HG02610 (cell line): ENCODE data around the gene BSN.
"Not testable (repeated sequence)": the region's sequence is repeated elsewhere in the genome, so short reads cannot be mapped to it uniquely, and the experiment has no call there.

Source experiments
- ATAC-seq: cut with Tn5 transposase; IDR thresholded peaks from one replicate; pipeline ENCODE4 v1.9.1; 2021; ENCODE audit warnings: mild to moderate bottlenecking, moderate library complexity; ENCODE audit not compliant: unreplicated experiment

Gene BSN

DNA sequence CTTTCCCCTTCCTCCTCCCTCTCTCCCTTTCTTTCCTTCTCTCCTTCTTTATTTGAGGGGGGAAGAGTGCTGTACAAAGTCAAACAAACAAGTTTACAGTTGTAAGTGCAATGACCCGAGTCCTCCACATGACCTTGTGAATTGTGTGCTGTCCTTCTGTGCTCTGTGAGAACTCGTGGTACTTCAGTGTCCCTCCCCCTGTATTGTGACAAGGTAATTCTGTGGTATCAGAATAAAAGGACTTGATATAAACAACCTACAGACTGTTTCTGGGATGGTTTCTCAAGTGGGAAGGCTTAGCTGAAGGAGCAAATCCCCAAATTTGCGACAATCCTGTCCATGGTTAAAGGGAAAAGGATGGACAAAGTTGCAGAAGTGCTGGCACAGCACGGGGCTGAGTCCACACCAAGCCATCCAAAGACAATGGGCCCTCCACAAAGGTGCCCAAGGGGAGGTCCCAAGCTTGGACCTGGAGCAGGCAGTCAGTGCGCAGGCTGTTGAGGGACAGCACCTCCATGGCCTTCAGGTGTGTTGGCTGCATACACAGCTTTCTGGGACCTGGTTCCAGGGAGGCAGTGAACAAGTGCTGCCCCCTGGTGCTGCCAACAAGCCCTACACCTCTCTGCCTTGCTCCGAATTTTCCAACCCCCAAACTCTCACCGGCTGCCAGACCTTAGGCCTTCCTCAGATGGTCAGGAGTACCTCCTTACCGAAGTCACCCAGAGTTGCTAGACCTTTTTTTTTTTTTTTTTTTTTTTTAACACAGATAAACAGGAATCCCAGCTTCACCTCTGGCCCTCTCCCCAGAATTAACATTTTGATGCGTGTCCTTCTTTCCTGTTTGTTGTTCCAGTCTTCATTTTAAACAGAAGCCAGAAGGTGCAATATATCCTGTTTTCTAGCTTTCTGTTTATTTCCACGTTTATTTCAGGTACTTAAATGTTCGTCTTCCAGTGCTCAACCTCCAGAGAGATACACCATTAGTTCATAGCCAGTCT is 117.3 kb downstream of the BSN start:
- no peak for ATAC-seq

DNA sequence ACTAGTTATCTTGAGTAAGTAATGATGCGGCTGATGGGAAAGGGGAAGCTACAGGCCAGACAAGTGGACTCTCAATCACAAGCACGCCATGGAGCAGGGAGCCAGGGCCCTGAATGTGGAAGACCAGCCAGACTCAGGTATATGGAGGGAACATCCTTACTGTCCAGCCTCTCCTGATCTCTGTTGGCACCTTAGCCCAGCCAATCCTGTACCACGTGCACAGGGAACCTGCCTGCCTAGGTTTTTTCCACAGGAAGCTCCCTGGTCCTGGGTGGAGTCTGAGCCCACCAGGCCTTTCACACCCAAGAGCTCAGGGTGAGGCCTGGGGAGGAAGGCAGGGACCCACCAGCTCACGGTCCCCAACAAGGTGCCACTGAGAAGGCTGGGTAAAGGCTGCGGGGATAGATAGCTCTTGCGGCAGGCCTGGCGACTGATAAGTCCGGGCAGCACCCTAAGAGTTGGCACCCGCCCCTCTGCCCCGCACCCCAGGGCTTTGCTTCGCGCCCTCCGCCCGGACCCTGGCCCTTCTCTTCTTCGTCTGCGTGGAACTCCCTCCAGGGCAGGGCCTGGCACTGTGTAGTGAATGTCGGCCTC is 118.9 kb downstream of the BSN start:
- no peak for ATAC-seq

DNA sequence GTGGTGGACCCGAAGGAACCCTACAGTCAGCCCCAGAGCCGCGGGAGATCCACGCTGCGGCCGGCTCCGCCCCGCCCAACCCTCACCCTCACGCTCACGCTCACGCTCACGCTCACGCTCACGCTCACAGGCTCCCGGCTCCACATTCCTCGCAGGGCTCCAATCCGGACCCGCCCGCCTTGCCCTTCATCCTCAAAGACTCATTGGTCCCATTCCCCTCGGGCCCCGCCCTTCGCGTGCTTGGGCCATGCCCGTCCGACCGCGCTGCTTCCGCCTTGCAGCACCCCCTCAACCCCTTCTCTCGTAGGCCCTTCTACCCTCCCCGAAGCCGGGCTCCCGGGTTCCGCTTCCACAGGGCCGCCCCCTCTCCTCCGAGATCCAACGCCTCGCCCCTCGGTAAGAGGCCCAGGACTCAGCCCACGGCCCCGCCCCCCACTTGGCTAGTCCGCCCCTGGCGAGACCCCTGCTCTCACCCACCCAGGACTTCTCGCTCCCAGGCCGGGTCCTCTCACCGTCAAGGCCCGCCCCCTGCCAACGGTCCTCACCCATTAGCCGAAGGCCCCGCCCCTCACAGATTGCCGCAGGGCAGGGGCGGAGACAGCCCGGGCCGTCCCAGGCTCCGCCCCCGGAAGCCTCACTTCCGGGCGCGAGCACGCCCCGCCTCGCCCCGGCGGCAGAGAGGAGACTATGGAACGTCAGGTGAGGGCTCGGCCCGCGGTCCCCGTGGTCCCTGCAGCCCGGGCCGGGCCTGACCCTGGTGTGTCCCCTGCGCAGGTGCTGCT is 119.6 kb downstream of the BSN start, which contains the start of gene APEH:
Gene APEH (plus strand): TSS at position 637 of the 782 bp plus-strand sequence. CDS start 51 bp downstream, at position 688.
- ATAC-seq, result peak; percentile 77

DNA sequence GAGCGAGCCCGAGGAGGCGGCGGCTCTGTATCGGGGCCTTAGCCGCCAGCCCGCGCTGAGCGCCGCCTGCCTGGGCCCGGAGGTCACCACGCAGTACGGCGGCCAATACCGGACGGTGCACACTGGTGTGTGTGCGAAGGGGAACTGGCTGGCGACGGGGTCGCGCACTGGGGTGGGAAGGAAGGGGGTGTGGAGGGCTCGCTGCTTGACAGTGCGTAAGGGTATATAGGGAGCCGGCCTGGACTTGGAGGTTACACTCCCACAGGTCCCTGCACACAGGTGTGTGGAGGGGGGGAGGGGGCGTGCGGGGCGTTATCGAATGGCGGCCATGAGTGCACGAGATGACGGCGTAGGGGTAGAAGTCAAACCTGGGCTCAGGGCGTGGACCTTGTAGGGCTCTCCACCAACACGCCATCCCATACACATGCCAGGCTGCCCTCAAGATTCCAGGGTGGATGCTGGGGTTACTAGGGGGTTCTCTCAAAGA is 120.3 kb downstream of the BSN start:
- ATAC-seq, result peak; percentile 16

DNA sequence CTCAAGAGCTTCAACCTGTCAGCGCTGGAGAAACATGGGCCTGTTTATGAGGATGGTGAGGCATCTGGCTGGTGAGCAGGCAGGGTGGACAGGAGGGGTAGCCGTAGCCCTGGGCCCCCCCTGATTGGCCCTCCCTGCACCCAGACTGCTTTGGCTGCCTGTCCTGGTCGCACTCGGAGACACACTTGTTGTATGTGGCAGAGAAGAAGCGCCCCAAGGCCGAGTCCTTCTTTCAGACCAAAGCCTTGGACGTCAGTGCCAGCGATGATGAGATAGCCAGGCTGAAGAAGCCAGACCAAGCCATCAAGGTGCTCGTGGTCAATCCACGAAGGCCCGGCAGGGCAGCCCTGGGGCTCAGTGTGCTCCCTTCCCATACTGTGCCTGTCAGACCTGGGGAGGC is 121.6 kb downstream of the BSN start:
- ATAC-seq, result no peak

DNA sequence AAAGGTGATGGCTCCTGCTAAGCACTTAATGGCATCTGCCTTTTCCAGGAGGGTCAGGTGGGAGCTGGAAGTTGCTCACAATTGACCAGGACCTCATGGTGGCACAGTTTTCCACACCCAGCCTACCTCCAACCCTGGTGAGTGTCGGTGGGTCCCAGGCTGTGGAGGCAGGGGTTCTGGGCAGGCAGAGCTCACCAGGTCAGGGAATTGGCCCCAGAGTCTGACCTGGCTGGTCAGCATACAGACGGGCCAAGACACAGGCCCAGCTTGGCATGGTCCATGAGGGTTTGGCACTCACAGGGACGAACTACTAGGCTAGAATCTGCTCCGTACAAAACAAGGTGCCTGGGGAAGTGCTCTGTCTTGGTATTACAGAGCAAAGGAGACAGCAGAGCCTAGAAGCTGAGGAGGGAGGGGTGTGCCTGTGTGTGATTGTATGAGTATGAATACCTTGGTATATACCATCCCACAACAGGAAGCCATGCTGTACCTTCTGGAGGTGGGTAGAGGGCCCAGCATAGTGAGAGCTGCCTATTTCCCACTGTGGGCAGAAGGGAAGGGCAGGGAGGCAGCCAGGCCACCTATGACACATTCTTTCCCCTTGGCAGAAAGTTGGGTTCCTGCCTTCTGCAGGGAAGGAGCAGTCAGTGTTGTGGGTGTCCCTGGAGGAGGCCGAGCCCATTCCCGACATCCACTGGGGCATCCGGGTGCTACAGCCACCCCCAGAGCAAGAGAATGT is 126.4 kb downstream of the BSN start:
- ATAC-seq, result no peak

DNA sequence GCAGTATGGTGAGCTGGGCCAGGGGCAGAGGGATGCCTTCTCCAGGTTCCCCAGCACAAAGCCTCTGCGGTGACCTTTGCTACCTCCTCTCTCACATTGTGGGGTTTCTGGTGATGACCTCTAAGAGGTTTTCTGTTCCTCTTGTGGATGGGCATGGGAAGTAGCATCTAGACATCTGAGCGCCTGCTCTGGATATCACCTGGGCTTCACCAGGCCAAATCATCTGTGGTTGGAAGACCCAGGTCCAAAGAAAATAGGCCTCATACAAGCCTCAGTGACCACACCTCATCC is 126.9 kb downstream of the BSN start:
- no peak for ATAC-seq

DNA sequence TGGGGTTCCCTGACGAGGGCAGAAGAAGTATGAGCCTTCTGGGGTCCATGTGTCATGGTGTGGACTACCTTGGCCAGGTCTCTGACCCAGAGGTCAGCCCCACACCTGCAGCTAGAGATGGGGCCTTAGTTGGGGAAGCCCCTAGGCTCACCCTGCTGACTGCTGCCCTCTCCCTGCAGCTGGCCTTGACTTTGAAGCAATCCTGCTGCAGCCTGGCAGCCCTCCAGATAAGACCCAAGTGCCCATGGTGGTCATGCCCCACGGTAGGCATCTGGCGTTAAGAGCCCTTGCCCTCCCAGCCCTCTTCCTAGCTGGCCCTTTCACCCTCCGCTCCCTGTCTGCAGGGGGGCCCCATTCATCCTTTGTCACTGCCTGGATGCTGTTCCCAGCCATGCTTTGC is 127.3 kb downstream of the BSN start:
- ATAC-seq, result no peak

DNA sequence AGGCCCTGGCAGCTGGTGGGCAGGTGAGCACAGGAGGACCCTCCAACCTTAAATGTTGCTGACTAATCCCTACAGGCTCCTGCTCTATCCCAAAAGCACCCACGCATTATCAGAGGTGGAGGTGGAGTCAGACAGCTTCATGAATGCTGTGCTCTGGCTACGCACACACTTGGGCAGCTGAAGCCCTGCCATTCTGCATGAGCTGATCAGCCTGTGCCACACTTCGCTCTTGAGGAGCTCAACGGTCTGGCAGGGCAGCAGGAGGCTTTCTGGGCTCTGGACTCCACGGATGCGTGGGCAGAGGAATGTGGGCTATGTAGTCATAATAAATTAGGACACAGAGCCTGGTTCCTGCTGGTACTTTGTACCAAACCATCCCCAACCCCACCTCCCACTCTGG is 128.9 kb downstream of the BSN start:
- no peak for ATAC-seq

DNA sequence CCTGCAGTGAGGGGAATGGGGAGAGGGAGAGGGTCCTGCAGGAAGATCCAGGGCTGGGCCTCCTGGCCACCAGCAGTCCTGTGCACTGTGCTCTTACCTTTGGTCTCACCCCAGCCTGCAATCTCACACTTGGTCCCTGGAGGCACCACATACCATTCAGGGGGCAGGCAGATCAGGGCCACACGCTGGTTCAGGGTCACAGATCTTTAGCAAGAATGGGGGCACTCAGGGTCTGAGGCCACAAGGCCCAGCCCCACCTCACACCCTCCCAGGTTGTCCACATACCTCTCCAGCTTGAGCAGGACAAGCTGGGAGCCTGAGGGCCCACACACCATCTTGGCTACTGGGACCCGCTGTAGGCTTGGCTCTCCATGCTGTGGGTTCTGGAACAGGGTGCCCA is 130.2 kb downstream of the BSN start:
- ATAC-seq, result not testable (repeated sequence)

DNA sequence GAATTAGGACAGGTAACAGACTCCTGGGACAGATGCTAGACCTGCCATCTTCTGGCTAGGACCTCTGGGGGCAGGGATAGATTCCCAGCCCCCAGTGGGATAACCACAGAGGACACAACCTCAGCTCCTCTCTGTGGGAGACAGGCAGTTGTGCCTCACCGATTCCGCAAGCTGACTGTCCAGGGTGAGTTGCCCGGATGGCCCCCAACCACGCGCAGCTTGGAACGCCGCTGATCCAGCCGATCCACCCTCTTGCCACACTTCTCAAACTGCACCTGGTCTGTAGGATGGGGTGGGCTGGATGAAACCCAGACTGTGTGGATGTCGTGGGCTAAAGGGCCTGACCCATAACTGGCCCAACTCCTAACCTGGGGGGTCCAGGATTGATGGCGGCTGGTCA is 130.8 kb downstream of the BSN start:
- ATAC-seq, result not testable (repeated sequence)

DNA sequence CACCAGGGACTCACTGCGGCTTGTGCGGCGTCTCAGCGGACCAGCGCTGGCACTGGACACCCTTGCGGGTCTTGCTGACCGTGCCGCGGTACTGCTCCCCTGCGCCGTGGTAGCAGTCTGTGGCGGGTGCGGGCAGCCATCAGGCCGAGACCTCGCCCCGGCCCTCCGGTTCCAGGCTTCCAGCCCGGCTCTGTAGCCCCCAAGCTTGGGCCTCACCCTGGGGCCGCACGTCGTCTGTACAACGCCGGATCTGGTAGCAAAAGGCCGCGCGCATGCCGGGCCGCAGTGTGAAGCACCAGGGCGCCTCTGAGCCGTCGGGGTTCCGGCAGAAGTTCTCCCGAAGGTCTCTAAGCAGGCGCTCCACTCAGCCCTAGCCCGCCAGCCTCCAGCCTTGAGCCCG is 131.6 kb downstream of the BSN start:
- not testable (repeated sequence) for ATAC-seq

DNA sequence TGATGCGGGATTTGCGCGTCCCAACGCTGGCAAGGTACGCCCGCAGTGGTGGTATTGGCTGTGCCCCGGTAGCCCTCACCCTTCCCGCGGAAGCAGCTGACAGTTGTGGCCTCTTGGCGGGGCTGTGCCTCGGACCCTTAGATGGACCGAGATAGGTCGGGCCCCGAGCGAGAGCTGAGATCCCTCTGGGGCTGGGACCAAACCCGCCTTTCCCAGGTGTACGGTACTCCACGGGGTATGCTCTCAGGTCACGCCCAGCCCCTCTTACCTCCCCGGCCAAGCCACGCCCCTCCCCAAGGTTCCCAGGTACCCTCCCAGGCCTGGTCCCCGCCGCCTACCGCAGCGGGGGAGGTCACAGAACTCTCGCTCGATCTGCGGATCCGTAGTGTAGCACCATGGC is 132.1 kb downstream of the BSN start:
- ATAC-seq, result not testable (repeated sequence)

DNA sequence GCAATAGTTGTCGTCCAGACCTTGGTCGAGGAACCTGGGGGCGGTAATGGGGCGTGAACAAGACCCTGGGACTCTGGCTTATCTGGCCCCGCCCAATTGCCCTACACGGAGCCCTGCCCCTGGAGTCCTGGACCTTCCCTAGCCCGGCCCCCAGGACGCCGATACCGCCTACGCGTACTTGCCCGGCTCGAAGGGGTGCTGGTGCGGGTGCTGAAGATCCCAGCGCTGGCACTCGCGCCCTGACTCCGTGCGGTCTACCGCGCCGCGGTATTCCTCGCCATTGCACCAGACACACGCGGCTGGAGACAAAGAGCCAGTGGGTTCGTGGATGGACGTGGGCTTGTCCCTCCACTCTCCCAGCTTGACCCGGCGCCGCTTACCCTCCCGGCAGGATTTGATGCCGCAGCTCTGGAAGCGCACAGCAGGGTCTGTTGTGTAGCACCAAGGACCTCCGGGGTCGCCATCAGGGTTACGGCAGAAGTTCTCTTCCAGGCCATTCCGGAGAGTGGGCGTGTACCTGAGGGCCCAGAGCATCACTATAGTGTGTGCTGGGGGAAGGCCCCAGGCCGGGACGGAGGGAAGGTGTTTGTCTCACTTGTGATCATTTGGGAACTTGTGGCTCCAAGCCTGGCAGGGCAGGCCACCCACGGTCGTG is 132.6 kb downstream of the BSN start:
- ATAC-seq, result not testable (repeated sequence)

DNA sequence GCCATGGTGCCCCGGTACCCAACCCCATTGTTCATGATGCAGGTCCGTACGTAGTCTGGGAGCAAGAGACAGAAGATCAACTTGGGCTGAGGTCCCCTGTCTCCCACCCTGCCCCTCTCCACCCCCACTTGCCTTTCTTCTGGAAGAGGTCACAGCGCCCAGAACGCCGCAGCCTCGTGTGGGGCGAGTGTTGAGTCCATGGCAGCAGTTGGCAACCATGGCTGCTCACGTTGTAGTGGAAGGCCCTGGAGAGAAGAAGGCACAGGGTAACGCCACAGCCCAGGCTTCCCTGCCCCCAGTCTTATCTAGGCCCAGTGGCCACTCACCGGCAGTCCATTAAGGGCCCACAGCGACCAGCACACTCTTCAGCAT is 133.1 kb downstream of the BSN start:
- not testable (repeated sequence) for ATAC-seq

DNA sequence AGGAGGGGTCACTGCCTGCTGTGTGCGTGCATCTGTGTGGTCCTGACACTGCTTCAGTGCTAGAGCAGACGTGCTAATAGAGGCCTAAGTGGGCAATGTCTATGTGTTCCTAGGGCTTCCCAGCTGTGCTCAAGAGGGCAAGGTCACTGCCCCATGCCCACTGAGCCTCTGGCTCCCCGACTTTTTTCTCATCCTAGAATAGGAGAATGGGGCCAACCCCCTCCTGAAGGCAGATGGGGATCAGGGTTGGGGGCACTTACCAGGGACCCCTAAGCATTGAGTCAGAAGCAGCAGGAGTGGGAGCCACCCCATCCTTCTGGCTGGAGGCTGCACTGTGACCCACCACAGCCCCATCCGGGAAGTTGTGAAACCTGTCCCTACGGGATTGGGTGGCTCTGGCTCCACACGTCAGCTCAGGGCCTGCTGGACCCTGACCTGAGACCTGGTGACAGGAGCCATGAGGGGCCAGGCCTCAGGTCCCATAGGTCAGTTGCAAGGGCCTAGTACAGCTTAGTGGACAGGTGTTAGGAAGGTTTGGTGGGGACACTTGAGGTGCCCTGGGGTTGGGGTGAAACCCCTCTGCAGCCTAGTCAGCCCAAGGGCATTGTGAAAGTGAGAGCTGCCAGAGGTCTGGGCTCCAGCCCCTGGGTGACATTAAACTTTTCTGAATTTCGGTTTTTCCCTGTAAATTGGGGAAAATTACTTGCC is 134.2 kb downstream of the BSN start:
- peak; percentile 5 for ATAC-seq

DNA sequence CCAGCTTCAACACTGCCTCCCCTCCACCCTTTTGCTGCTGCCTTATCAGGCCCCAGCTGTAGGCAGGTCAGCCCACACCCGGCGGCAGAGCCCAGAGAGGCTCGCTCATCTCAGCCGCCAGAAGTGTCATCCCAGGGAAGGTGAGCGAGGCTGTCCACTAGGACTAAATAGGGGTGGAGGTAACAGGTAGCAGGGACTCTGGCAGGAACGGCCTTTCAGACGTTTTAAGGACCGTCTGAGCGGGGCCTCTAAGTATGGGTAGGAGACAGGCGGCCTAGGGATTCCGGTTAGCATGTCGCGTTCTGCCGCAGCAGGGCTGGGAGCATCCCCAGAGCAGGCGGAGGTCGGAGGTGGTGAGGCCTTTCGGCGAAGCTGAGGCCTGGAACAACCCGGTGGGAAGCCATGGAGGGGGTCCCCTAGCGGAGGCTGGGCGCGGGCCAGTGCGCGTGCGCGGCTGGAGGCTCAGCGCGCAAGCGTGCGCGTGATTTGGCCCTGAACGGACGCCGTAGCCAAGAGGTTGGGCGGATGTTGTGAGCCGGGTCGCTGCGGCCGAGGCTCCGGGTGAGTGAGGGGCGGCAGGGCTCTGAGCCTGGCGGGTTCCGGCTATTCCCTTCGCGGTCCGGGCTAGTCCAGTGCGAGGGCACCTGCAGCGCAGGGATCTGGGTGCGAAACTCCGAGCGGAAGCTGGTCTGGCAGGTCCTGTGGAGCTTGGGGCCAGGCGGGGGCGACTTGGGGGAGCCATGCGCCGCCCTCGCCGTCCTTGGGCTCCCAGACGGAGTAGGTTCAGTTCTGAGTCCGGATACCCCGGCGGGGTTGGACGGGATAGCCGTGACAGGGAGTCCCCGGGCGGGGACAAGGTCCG is 135.0 kb downstream of the BSN start, which contains the start of the genes MST1 and RNF123:
Gene MST1 (minus strand): TSS at position 429 of the 862 bp plus-strand sequence. CDS start 783 bp downstream, outside the sequence.
Gene RNF123 (plus strand): TSS at position 512 of the 862 bp plus-strand sequence. CDS start 1,609 bp downstream, outside the sequence.
- peak; percentile 47 for ATAC-seq

DNA sequence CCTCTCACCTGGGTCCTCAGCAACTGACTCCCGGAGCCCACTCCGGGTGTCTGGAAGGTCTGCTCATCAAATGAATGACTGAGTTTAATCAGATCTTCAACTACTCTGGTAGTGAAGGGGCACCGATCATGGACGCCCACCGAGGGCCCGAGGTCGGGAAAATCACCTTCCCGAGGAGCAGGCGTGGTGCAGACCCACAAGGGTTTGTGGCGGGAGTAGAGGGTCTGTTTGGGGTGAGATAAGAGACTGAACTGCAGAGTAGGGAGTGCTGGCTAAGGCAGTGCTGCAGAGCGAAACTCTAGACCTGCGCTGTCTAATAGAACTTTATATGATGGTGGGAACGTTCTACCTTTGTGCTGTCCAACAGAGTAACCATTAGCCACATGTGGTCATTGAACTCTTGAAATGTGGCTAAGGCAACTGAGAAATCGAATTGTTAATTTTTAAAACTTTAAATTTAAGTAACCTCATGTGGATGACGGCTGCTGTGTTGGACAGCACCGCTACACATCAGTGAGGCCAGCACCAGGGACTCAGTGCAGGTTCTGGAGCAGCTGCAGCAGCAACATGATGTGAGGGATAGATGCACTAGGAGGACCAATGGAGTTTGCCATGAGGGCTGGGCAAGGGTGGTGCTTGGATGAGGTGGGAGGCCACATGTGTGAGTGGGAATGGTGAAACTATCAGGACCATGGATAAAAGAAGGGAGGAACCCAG is 135.8 kb downstream of the BSN start:
- not testable (repeated sequence) for ATAC-seq
